ENCODE results near the gene TAS2R1. TPM values are rescaled to one million over a fixed set of nuclear protein-coding genes. Genes with fewer than 3 reads are reported as not detected.

TAS2R1 gene
- total RNA-seq, 1 donor from 2014 or later = not detected

- no peak for TF ChIP-seq CTCF (conservative IDR thresholded peaks at IDR 0.05; ENCODE audit: low read depth, low read length)
- DNase-seq (ENCODE audit: low read depth) = no peak
- H3K4me3 ChIP-seq (ENCODE audit: low read depth, low read length) = no peak overlapping the region
These were observed 40.9 kb downstream of the TAS2R1 start for GRCh38 chr5:9589049-9589835.

GRCh38 chr5:9588254-9588653, 41.9 kb downstream of the TAS2R1 start:
- no peak for DNase-seq (ENCODE audit: low read depth)
- TF ChIP-seq CTCF (conservative IDR thresholded peaks at IDR 0.05; ENCODE audit: low read depth, low read length) = no peak
- no peak overlapping the region for H3K4me3 ChIP-seq (ENCODE audit: low read depth, low read length)

DNA sequence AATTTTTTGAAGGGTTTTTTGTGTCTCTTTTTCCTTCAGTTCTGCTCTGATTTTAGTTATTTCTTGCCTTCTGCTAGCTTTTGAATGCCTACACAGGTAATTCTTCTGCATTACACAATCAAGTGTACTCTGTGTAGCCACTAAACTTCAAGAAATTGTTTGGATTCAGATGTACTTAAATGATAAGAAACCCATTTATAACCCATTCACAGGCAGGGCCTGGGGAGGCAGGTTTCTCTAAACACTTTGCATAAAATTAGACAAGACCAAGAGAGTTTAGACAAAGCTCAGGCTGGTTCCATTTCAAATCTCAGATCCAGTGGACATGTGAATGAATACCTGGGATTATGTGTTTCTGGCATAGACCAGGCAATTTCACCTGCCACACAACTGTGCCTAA, 43.0 kb downstream of the TAS2R1 start:
- no peak for DNase-seq (ENCODE audit: low read depth)
- H3K4me3 ChIP-seq (ENCODE audit: low read depth, low read length) = no peak overlapping the region
- no peak for TF ChIP-seq CTCF (conservative IDR thresholded peaks at IDR 0.05; ENCODE audit: low read depth, low read length)

GRCh38 chr5:9582406-9582805, 47.7 kb downstream of the TAS2R1 start:
- DNase-seq (ENCODE audit: low read depth) = no peak
- H3K4me3 ChIP-seq (ENCODE audit: low read depth, low read length) = no peak overlapping the region
- TF ChIP-seq CTCF (conservative IDR thresholded peaks at IDR 0.05; ENCODE audit: low read depth, low read length) = no peak

Other genes with a start within 250 kb of the TAS2R1 start
- 1.6 and 4.0 TPM in 2 replicates for gene SEMA5A, start 84.3 kb downstream of the TAS2R1 start, total RNA-seq